CD4-positive, alpha-beta memory T cell (primary cell): ENCODE data around the gene ARID3A. TPM values are rescaled to one million over a fixed set of nuclear protein-coding genes. Genes with fewer than 3 reads are reported as not detected.

Experiments
- CTCF ChIA-PET: fragments of 350-600 bp; sonication (Branson Sonifier 250); formaldehyde crosslinking; loops from one replicate; lab custom pipeline; 2021; ENCODE audit warnings: inconsistent platforms; ENCODE audit not compliant: partially characterized antibody; lab: Charles Lee
- POLR2A ChIA-PET: fragments of 350-600 bp; sonication (Branson Sonifier 250); formaldehyde crosslinking; loops from one replicate; lab custom pipeline; 2021; ENCODE audit not compliant: partially characterized antibody; lab: Charles Lee
- DNase-seq, 5 donors: peaks; one replicate each; pipeline versions ENCODE4 v3.0.0 to v3.0.0-alpha.2; 2020 to 2022; ENCODE audit warnings: mixed read lengths in 1 of 5
- H3K27ac ChIP-seq: one replicate; pipeline ENCODE4 v1.7.0; 2013; ENCODE audit warnings: low read depth, low read length
- H3K27me3 ChIP-seq: 2 replicates; pipeline ENCODE4 v1.7.0; 2013; ENCODE audit warnings: mild to moderate bottlenecking, low read length, moderate library complexity; ENCODE audit not compliant: insufficient read depth
- H3K36me3 ChIP-seq: 2 replicates; pipeline ENCODE4 v1.7.0; 2013; ENCODE audit warnings: mild to moderate bottlenecking, low read length, moderate library complexity; ENCODE audit not compliant: insufficient read depth
- H3K4me1 ChIP-seq: 2 replicates; pipeline ENCODE4 v1.7.0; 2013; ENCODE audit warnings: mild to moderate bottlenecking, low read length, moderate library complexity; ENCODE audit not compliant: insufficient read depth
- H3K4me3 ChIP-seq, 2 donors: one replicate each; pipeline ENCODE4 v1.7.0; 2013; ENCODE audit warnings: low read length in 2 of 2, mild to moderate bottlenecking in 1 of 2
- H3K9me3 ChIP-seq, 2 donors: one replicate each; pipeline ENCODE4 v1.7.0; 2013; ENCODE audit warnings: low read length in 2 of 2, control low read depth in 1 of 2; ENCODE audit not compliant: control insufficient read depth in 1 of 2
- H3K27ac Mint-ChIP-seq, 7 donors: one replicate each; pipeline ENCODE4 v1.8.0; 2020 to 2021; ENCODE audit warnings: mixed read lengths in 7 of 7, mild to moderate bottlenecking in 6 of 7, inconsistent platforms in 3 of 7, moderate library complexity in 3 of 7
- H3K27me3 Mint-ChIP-seq, 2 donors: one replicate each; pipeline ENCODE4 v1.8.0; 2020 to 2021; ENCODE audit warnings: mixed read lengths in 2 of 2
- H3K36me3 Mint-ChIP-seq, 2 donors: one replicate each; pipeline ENCODE4 v1.8.0; 2020 to 2021; ENCODE audit warnings: mixed read lengths in 2 of 2, inconsistent platforms in 1 of 2, mild to moderate bottlenecking in 1 of 2
- H3K4me1 Mint-ChIP-seq, 4 donors: one replicate each; pipeline ENCODE4 v1.8.0; 2020 to 2021; ENCODE audit warnings: mixed read lengths in 4 of 4, mild to moderate bottlenecking in 1 of 4
- H3K4me3 Mint-ChIP-seq, 8 donors: one replicate each; pipeline ENCODE4 v1.8.0; 2020 to 2021; ENCODE audit warnings: mixed read lengths in 8 of 8, mild to moderate bottlenecking in 7 of 8, moderate library complexity in 6 of 8, inconsistent platforms in 3 of 8
- H3K9me3 Mint-ChIP-seq, 8 donors: one replicate each; pipeline ENCODE4 v1.8.0; 2020 to 2021; ENCODE audit warnings: mixed read lengths in 8 of 8, mild to moderate bottlenecking in 5 of 8, inconsistent platforms in 3 of 8, moderate library complexity in 1 of 8
- intact Hi-C: fragments of 100-400 bp; cut with micrococcal nuclease; formaldehyde crosslinking; loops from one replicate; pipeline ENCODE4 v1.15.1; 2023
- polyA plus RNA-seq, 2 donors: library from polyadenylated mRNA; unstranded; fragments of 300-500 nt; fragmentation: Illumina TruSeq; gene quantifications; one replicate each; pipeline ENCODE4 v1.2.3, GENCODE V29; 2021
- total RNA-seq, 2 experiments: library from RNA; stranded (reverse); gene quantifications; one replicate each; pipeline ENCODE4 v1.2.3, GENCODE V29; 2021

Gene ARID3A
- total and polyA plus RNA-seq, 4 experiments from 2014 or later, result 0.27 to 9.6 (median 5.2) TPM

GRCh38 chr19:964116-964520 lies 38.3 kb downstream of the ARID3A start:
- H3K27me3 Mint-ChIP-seq, result no peaks in the 10 kb centered on the region

GRCh38 chr19:964761-965694 lies 39.2 kb downstream of the ARID3A start:
- H3K4me1 Mint-ChIP-seq, result peaks cover 0 to 5% (median 2%) of the 10 kb centered on the region in 4 donors
- no peak overlapping the region for H3K27ac Mint-ChIP-seq
- peaks cover 0 to 2% (median 0%) of the 10 kb centered on the region in 8 donors for H3K9me3 Mint-ChIP-seq
- no peaks in the 10 kb centered on the region for H3K27me3 ChIP-seq
- no peaks in the 10 kb centered on the region for H3K9me3 ChIP-seq
- no peak overlapping the region for H3K4me3 Mint-ChIP-seq
- no peak overlapping the region for H3K27ac ChIP-seq
- CTCF ChIA-PET, result interaction anchor here (0.5 to 1.0 kb wide), 2 partner anchors 19 to 194 kb away, joined by 3 to 4 read pairs; no protein-coding TSS in a partner anchor
- intact Hi-C loops, result no loop called here
- peak in 1 of 5 donors; percentile 29 for DNase-seq
- POLR2A ChIA-PET, result no interaction called here
- peaks cover 4% of the 10 kb centered on the region for H3K36me3 ChIP-seq
- H3K27me3 Mint-ChIP-seq, result no peaks in the 10 kb centered on the region
- peaks cover 15 to 16% of the 10 kb centered on the region in 2 donors for H3K36me3 Mint-ChIP-seq
- no peaks in the 10 kb centered on the region for H3K4me1 ChIP-seq
- no peak overlapping the region for H3K4me3 ChIP-seq

More at GRCh38 chr19:964116-964520, 38.3 kb downstream of the ARID3A start:
- ChIA-PET CTCF (no interaction called here), POLR2A (no interaction called here)
- Histone ChIP-seq H3K27ac (no peak overlapping the region), H3K4me1 (no peaks in the 10 kb centered on the region), H3K4me3 (no peak overlapping the region), H3K36me3 (peaks cover 4% of the 10 kb centered on the region), H3K27me3 (no peaks in the 10 kb centered on the region), H3K9me3 (no peaks in the 10 kb centered on the region)
- Mint-ChIP-seq H3K4me3 (no peak overlapping the region), H3K36me3 (peaks cover 15 to 16% of the 10 kb centered on the region in 2 donors), H3K27ac (no peak overlapping the region), H3K9me3 (peaks cover 0 to 2% (median 0%) of the 10 kb centered on the region in 8 donors), H3K4me1 (peaks cover 0 to 5% (median 2%) of the 10 kb centered on the region in 4 donors)
- no peak for DNase-seq
- intact Hi-C loops, result no loop called here

- ChIA-PET CTCF (no interaction called here), POLR2A (interaction anchor here (0.6 kb wide), 1 partner anchor 370 kb away, joined by 3 read pairs; no protein-coding TSS in a partner anchor)
- Histone ChIP-seq H3K4me3 (no peak overlapping the region), H3K36me3 (peaks cover 4% of the 10 kb centered on the region), H3K4me1 (no peaks in the 10 kb centered on the region), H3K27me3 (no peaks in the 10 kb centered on the region), H3K27ac (no peak overlapping the region), H3K9me3 (peaks cover 0 to 7% of the 10 kb centered on the region in 2 donors)
- H3K4me1 Mint-ChIP-seq, result peaks cover 0 to 5% (median 2%) of the 10 kb centered on the region in 4 donors
- H3K9me3 Mint-ChIP-seq, result peaks cover 0 to 7% (median 6%) of the 10 kb centered on the region in 8 donors
- intact Hi-C loops, result no loop called here
- H3K4me3 Mint-ChIP-seq, result no peak overlapping the region
- no peak overlapping the region for H3K27ac Mint-ChIP-seq
- H3K36me3 Mint-ChIP-seq, result peaks cover 20 to 26% of the 10 kb centered on the region in 2 donors
- DNase-seq, result peak in 1 of 5 donors; percentile 19
- H3K27me3 Mint-ChIP-seq, result no peaks in the 10 kb centered on the region
Measured at GRCh38 chr19:966485-967088, 40.8 kb downstream of the ARID3A start.

DNA sequence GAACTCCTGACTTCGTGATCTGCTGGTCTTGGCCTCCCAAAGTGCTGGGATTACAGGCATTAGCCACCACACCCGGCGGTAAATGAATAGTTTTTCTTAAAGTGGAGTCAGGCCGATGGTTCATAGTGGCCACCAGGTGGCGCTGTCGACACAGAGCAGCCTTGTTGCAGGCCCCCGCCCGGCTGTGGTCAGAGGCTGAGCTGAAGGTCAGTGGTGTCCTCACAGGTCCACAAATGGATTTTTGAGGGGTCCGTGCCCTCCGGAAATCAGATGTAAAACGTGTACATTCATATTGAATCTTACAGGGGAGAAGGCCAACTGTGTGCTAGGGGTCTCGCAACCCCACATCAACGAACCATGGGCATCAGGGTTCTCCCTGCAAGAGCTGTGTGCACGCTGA lies 44.9 kb downstream of the ARID3A start:
- H3K4me3 Mint-ChIP-seq, result no peak overlapping the region
- H3K9me3 ChIP-seq, result peaks cover 0 to 7% of the 10 kb centered on the region in 2 donors
- no peaks in the 10 kb centered on the region for H3K27me3 ChIP-seq
- H3K4me1 Mint-ChIP-seq, result no peaks in the 10 kb centered on the region
- no peaks in the 10 kb centered on the region for H3K4me1 ChIP-seq
- H3K27ac Mint-ChIP-seq, result peak overlapping the region in 1 of 7 donors; percentile 70
- no peak overlapping the region for H3K4me3 ChIP-seq
- no peak overlapping the region for H3K27ac ChIP-seq
- intact Hi-C loops, result no loop called here
- POLR2A ChIA-PET, result interaction anchor here (1.0 kb wide), 1 partner anchor 13 kb away, joined by 3 read pairs; the partner anchor contains the start of gene WDR18
- peaks cover 0 to 9% (median 6%) of the 10 kb centered on the region in 8 donors for H3K9me3 Mint-ChIP-seq
- H3K27me3 Mint-ChIP-seq, result no peaks in the 10 kb centered on the region
- no peak for DNase-seq
- H3K36me3 Mint-ChIP-seq, result peaks cover 19 to 27% of the 10 kb centered on the region in 2 donors
- H3K36me3 ChIP-seq, result peaks cover 4% of the 10 kb centered on the region
- CTCF ChIA-PET, result interaction anchor here (0.7 to 1.0 kb wide), 3 partner anchors 13 to 32 kb away, joined by 3 to 4 read pairs (median 3); no protein-coding TSS in a partner anchor

- Histone ChIP-seq H3K27me3 (no peaks in the 10 kb centered on the region), H3K4me1 (no peaks in the 10 kb centered on the region), H3K27ac (no peak overlapping the region), H3K9me3 (peaks cover 0 to 7% of the 10 kb centered on the region in 2 donors), H3K4me3 (no peak overlapping the region), H3K36me3 (peaks cover 4% of the 10 kb centered on the region)
- no peaks in the 10 kb centered on the region for H3K4me1 Mint-ChIP-seq
- H3K36me3 Mint-ChIP-seq, result peaks cover 17 to 27% of the 10 kb centered on the region in 2 donors
- ChIA-PET CTCF (interaction anchor here (1.1 kb wide), 1 partner anchor 10 kb away, joined by 3 read pairs; no protein-coding TSS in a partner anchor), POLR2A (interaction anchor here (1.0 kb wide), 1 partner anchor 12 kb away, joined by 3 read pairs; the partner anchor contains the start of gene WDR18)
- peaks cover 0 to 9% (median 6%) of the 10 kb centered on the region in 8 donors for H3K9me3 Mint-ChIP-seq
- intact Hi-C loops, result no loop called here
- no peak overlapping the region for H3K4me3 Mint-ChIP-seq
- DNase-seq, result no peak
- H3K27me3 Mint-ChIP-seq, result no peaks in the 10 kb centered on the region
- H3K27ac Mint-ChIP-seq, result no peak overlapping the region
Measured at GRCh38 chr19:971795-972194, 46.0 kb downstream of the ARID3A start.

- Histone ChIP-seq H3K36me3 (peaks cover 4% of the 10 kb centered on the region), H3K27me3 (no peaks in the 10 kb centered on the region), H3K4me3 (no peak overlapping the region), H3K4me1 (no peaks in the 10 kb centered on the region), H3K27ac (no peak overlapping the region), H3K9me3 (peaks cover 0 to 7% of the 10 kb centered on the region in 2 donors)
- H3K27me3 Mint-ChIP-seq, result no peaks in the 10 kb centered on the region
- CTCF ChIA-PET, result interaction anchor here (1.9 kb wide), 1 partner anchor 108 kb away, joined by 7 read pairs; no protein-coding TSS in a partner anchor
- no peak overlapping the region for H3K4me3 Mint-ChIP-seq
- no peak overlapping the region for H3K27ac Mint-ChIP-seq
- H3K9me3 Mint-ChIP-seq, result peaks cover 0 to 9% (median 6%) of the 10 kb centered on the region in 8 donors
- intact Hi-C loops, result no loop called here
- peaks cover 16 to 26% of the 10 kb centered on the region in 2 donors for H3K36me3 Mint-ChIP-seq
- POLR2A ChIA-PET, result no interaction called here
- H3K4me1 Mint-ChIP-seq, result no peaks in the 10 kb centered on the region
- no peak for DNase-seq
Measured at GRCh38 chr19:972281-972680, 46.4 kb downstream of the ARID3A start.
